ENCODE results near the gene BPIFB4.
"Not testable (repeated sequence)": the region's sequence is repeated elsewhere in the genome, so short reads cannot be mapped to it uniquely, and the experiment has no call there.

Gene BPIFB4

GRCh38 chr20:33112547-33113386 is 33.3 kb downstream of the BPIFB4 start:
- FAIRE-seq (no peak), DNase-seq (ENCODE audit: extremely low spot score, insufficient read length, low read depth) (no peak)

- FAIRE-seq, result no peak
- DNase-seq (ENCODE audit: extremely low spot score, insufficient read length, low read depth), result no peak
Observed at GRCh38 chr20:33113387-33113908, 34.0 kb downstream of the BPIFB4 start.

- FAIRE-seq; DNase-seq (ENCODE audit: extremely low spot score, insufficient read length, low read depth): not testable (repeated sequence)
Observed at GRCh38 chr20:33115501-33115900, 36.1 kb downstream of the BPIFB4 start.

GRCh38 chr20:33119725-33120720 is 40.6 kb downstream of the BPIFB4 start:
- DNase-seq (ENCODE audit: extremely low spot score, insufficient read length, low read depth), result no peak
- peak; percentile 50 for FAIRE-seq

GRCh38 chr20:33120934-33121333 is 41.5 kb downstream of the BPIFB4 start:
- FAIRE-seq (no peak), DNase-seq (ENCODE audit: extremely low spot score, insufficient read length, low read depth) (no peak)

GRCh38 chr20:33122297-33122696 is 42.9 kb downstream of the BPIFB4 start:
- FAIRE-seq; DNase-seq (ENCODE audit: extremely low spot score, insufficient read length, low read depth): not testable (repeated sequence)

- no peak for FAIRE-seq
Observed at GRCh38 chr20:33124261-33124660, 44.8 kb downstream of the BPIFB4 start.

GRCh38 chr20:33124994-33125393 is 45.6 kb downstream of the BPIFB4 start:
- DNase-seq (ENCODE audit: extremely low spot score, insufficient read length, low read depth) (no peak), FAIRE-seq (no peak)

More at GRCh38 chr20:33124261-33124660, 44.8 kb downstream of the BPIFB4 start:
- DNase-seq (ENCODE audit: extremely low spot score, insufficient read length, low read depth), result no peak

- FAIRE-seq (no peak), DNase-seq (ENCODE audit: extremely low spot score, insufficient read length, low read depth) (no peak)
Observed at GRCh38 chr20:33125983-33126382, 46.5 kb downstream of the BPIFB4 start.

- FAIRE-seq (no peak), DNase-seq (ENCODE audit: extremely low spot score, insufficient read length, low read depth) (no peak)
Observed at GRCh38 chr20:33127422-33128097, 48.1 kb downstream of the BPIFB4 start.

- FAIRE-seq (no peak), DNase-seq (ENCODE audit: extremely low spot score, insufficient read length, low read depth) (no peak)
Observed at GRCh38 chr20:33130568-33131061, 51.2 kb downstream of the BPIFB4 start.

GRCh38 chr20:33131949-33132473 is 52.6 kb downstream of the BPIFB4 start:
- FAIRE-seq (no peak), DNase-seq (ENCODE audit: extremely low spot score, insufficient read length, low read depth) (no peak)

GRCh38 chr20:33132513-33133372 is 53.3 kb downstream of the BPIFB4 start:
- no peak for FAIRE-seq
- DNase-seq (ENCODE audit: extremely low spot score, insufficient read length, low read depth), result no peak

- DNase-seq (ENCODE audit: extremely low spot score, insufficient read length, low read depth) (no peak), FAIRE-seq (no peak)
Observed at GRCh38 chr20:33133373-33133941, 54.0 kb downstream of the BPIFB4 start.

- DNase-seq (ENCODE audit: extremely low spot score, insufficient read length, low read depth), result no peak
- FAIRE-seq, result no peak
Observed at GRCh38 chr20:33137195-33137594, 57.8 kb downstream of the BPIFB4 start.

- FAIRE-seq (no peak), DNase-seq (ENCODE audit: extremely low spot score, insufficient read length, low read depth) (no peak)
Observed at GRCh38 chr20:33139467-33139866, 60.0 kb downstream of the BPIFB4 start.

- no peak for FAIRE-seq
- no peak for DNase-seq (ENCODE audit: extremely low spot score, insufficient read length, low read depth)
Observed at GRCh38 chr20:33145521-33145920, 66.1 kb downstream of the BPIFB4 start.

GRCh38 chr20:33147299-33147698 is 67.9 kb downstream of the BPIFB4 start:
- DNase-seq (ENCODE audit: extremely low spot score, insufficient read length, low read depth), result no peak
- no peak for FAIRE-seq

All from GM18507 (cell line).